Measurements from ENCODE around the gene PARP1. TPM values are rescaled to one million over a fixed set of nuclear protein-coding genes. Genes with fewer than 3 reads are reported as not detected.
A peak's percentile ranks its signal among the peaks of the same experiment; 100 is the strongest.

Gene PARP1
- total and polyA plus RNA-seq, 2 donors from 2014 or later: 37.9 to 71.1 TPM

DNA sequence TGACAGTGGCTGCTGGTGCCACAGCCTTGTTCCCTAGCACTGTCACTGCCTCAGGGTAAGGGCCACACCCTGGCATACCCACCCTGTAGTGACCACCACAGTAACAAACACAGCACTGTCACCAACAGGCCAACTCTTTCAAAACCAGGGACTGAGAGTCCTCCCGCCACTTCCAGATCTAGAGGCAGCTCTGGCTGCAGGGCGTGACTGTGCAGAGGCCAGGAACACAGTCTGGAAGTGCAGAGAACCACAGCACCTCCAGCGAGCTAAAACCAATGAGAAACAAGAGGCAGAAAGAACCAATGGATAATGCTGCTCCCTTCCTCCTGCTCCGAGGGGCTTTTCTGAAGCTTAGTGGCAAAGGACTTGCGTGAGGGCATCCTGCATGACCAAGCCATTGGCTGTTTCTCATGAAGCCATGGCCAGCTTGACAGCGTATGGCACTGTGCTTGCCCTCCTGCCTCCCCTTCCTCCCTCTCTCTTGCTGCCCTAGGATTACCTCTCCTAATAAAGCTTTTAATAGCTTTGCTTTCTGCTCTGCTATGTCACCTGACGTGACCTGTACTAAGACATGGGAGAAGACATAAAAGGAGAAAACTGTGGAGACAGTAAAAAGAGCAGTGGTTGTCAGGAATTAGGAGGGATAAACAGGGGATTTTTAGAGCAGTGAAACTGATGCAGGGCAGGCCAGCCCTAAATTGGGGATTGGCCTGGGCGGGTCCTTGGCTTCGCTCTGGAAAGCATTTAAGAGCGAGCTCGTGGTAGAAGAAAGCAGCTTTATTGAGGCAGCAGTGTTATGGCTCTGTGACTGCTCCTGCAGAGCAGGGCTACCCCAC, 7.2 kb downstream of the PARP1 start:
- FAIRE-seq: no peak
- Histone ChIP-seq H3K9me3 (ENCODE audit: control insufficient read depth in 2 of 3, insufficient read depth in 1 of 3, low read length in 3 of 3) (no peaks in the 10 kb centered on the region), H3K36me3 (ENCODE audit: control insufficient read depth in 2 of 3, insufficient read depth in 3 of 3, low read length in 3 of 3) (peaks cover 4 to 24% (median 5%) of the 10 kb centered on the region in 3 donors), H3K27ac (ENCODE audit: low read depth in 2 of 2, low read length in 2 of 2) (peak overlapping the region in 1 of 2 donors; percentile 40), H3K4me1 (ENCODE audit: control insufficient read depth in 2 of 3, insufficient read depth in 2 of 3, low read depth in 1 of 3, low read length in 3 of 3) (peaks cover 0 to 12% (median 6%) of the 10 kb centered on the region in 3 donors), H3K9ac (ENCODE audit: low read length in 3 of 3) (no peak overlapping the region), H3K4me3 (ENCODE audit: low read length in 3 of 3) (no peak overlapping the region), H3K27me3 (ENCODE audit: control insufficient read depth, insufficient read depth, low read length) (no peaks in the 10 kb centered on the region)
- TF ChIP-seq, protein P1, sequence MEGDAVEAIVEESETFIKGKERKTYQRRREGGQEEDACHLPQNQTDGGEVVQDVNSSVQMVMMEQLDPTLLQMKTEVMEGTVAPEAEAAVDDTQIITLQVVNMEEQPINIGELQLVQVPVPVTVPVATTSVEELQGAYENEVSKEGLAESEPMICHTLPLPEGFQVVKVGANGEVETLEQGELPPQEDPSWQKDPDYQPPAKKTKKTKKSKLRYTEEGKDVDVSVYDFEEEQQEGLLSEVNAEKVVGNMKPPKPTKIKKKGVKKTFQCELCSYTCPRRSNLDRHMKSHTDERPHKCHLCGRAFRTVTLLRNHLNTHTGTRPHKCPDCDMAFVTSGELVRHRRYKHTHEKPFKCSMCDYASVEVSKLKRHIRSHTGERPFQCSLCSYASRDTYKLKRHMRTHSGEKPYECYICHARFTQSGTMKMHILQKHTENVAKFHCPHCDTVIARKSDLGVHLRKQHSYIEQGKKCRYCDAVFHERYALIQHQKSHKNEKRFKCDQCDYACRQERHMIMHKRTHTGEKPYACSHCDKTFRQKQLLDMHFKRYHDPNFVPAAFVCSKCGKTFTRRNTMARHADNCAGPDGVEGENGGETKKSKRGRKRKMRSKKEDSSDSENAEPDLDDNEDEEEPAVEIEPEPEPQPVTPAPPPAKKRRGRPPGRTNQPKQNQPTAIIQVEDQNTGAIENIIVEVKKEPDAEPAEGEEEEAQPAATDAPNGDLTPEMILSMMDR (IDR thresholded peaks at IDR 0.05; ENCODE audit: borderline replicate concordance, extremely low read depth, insufficient read depth): no peak
- DNase-seq: no peak
- intact Hi-C loops (cut with DNase I): no loop called here

DNA sequence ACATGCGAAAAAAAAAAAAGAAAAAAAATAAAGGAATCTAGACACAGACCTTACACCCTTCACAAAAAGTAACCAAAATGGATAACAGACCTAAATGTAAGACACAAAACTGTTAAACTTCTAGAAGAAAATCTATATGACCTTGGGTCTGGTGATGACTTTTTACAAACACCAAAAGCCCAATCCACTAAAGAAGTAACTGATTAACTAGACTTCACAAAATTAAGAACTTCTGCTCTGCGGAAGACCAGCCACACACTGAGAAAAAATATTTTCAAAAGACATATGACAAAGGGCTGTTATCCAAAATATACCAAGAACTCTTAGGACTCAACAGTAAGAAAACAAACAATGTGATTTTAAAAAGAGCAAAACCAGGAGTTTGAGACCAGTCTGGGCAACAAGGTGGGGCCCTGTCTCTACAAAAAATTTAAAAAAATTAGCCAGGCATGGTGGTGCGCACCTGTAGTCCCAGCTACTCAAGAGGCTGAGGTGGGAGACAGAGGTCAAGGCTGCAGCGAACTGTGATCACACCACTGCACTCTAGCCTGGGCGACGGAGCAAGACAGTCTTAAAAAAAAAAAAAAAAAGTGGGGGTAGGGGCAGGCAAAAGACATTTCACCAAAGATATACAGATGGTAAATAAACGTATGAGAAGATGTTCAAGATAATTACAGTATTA, 9.8 kb downstream of the PARP1 start:
- FAIRE-seq (no peak), DNase-seq (no peak)
- TF ChIP-seq, protein P1 (IDR thresholded peaks at IDR 0.05; ENCODE audit: borderline replicate concordance, extremely low read depth, insufficient read depth): no peak
- intact Hi-C loops (cut with DNase I): no loop called here
- peaks cover 0 to 5% (median 4%) of the 10 kb centered on the region in 3 donors for H3K4me1 ChIP-seq (ENCODE audit: control insufficient read depth in 2 of 3, insufficient read depth in 2 of 3, low read depth in 1 of 3, low read length in 3 of 3)
- no peaks in the 10 kb centered on the region for H3K27me3 ChIP-seq (ENCODE audit: control insufficient read depth, insufficient read depth, low read length)
- H3K9me3 ChIP-seq (ENCODE audit: control insufficient read depth in 2 of 3, insufficient read depth in 1 of 3, low read length in 3 of 3): no peaks in the 10 kb centered on the region
- H3K36me3 ChIP-seq (ENCODE audit: control insufficient read depth in 2 of 3, insufficient read depth in 3 of 3, low read length in 3 of 3): peaks cover 4 to 24% (median 5%) of the 10 kb centered on the region in 3 donors
- no peak overlapping the region for H3K9ac ChIP-seq (ENCODE audit: low read length in 3 of 3)
- no peak overlapping the region for H3K27ac ChIP-seq (ENCODE audit: low read depth in 2 of 2, low read length in 2 of 2)
- no peak overlapping the region for H3K4me3 ChIP-seq (ENCODE audit: low read length in 3 of 3)

DNA sequence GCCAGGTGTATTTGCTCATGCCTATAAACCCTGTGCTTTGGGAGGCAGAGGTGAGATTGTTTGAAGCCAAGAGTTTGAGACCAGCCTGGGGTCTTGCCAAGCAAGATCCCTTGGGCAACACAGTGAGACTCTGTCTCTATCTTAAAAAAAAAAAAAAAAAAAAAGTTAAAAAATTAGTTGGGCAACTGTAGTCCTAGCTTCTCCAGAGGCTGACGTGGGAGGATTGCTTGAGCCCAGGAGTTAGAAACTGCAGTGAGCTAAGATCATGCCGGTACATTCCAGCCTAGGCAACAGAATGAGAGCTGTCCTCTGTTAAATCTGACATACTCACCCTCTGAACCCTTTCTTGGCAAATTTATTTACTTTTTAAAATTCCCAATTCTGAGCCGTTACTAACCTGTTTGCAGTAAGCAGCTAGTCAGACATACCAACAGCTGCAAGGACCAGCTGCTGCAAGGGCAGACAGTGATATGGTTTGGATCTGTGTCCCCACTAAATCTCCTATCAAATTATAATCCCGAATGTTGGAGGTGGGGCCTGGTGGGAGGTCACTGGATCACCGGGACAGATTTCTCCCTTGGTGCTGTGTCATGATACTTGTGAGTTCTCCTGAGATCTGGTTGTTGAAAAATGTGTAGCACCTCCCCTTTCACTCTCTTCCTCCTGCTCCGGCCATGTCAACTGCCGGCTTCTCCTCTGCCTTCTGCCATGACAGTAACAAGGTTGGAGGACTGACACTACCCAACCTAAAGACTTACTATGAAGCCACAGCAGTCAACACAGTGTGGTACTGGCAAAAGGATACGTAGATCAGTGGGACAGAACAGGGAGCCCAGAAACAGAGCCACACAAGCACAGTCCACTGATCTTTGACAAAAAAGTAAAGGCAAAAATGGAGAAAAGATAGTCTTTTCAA, 10.6 kb downstream of the PARP1 start:
- DNase-seq (no peak), FAIRE-seq (no peak)
- H3K4me1 ChIP-seq (ENCODE audit: control insufficient read depth in 2 of 3, insufficient read depth in 2 of 3, low read depth in 1 of 3, low read length in 3 of 3): peaks cover 0 to 5% (median 4%) of the 10 kb centered on the region in 3 donors
- H3K9ac ChIP-seq (ENCODE audit: low read length in 3 of 3): no peak overlapping the region
- peaks cover 4 to 24% (median 5%) of the 10 kb centered on the region in 3 donors for H3K36me3 ChIP-seq (ENCODE audit: control insufficient read depth in 2 of 3, insufficient read depth in 3 of 3, low read length in 3 of 3)
- no peak overlapping the region for H3K27ac ChIP-seq (ENCODE audit: low read depth in 2 of 2, low read length in 2 of 2)
- TF ChIP-seq, protein P1 (IDR thresholded peaks at IDR 0.05; ENCODE audit: borderline replicate concordance, extremely low read depth, insufficient read depth): no peak
- intact Hi-C loops (cut with DNase I): no loop called here
- no peaks in the 10 kb centered on the region for H3K9me3 ChIP-seq (ENCODE audit: control insufficient read depth in 2 of 3, insufficient read depth in 1 of 3, low read length in 3 of 3)
- H3K4me3 ChIP-seq (ENCODE audit: low read length in 3 of 3): no peak overlapping the region
- no peaks in the 10 kb centered on the region for H3K27me3 ChIP-seq (ENCODE audit: control insufficient read depth, insufficient read depth, low read length)

All from kidney (tissue), 14 donors.